Neural progenitor cell (in vitro differentiated cells): ENCODE results near the gene HDLBP. TPM values are rescaled to one million over a fixed set of nuclear protein-coding genes. Genes with fewer than 3 reads are reported as not detected.

ENCODE experiments used
- DNase-seq: peaks from one replicate; pipeline ENCODE4 v3.0.0-alpha.2; 2016; ENCODE audit warnings: low spot score
- H2AFZ ChIP-seq: fragments of 200-600 bp; sonication (generic); replicated peaks from 2 replicates; pipeline ENCODE4 v1.6.1; 2016; ENCODE audit warnings: antibody characterized with exemption
- H3F3A ChIP-seq: fragments of 200-600 bp; sonication (generic); 2 replicates; pipeline ENCODE4 v1.6.1; 2016; ENCODE audit warnings: antibody characterized with exemption, low read depth
- H3K27ac ChIP-seq: fragments of 200-600 bp; sonication (generic); 2 replicates; pipeline ENCODE4 v1.5.1; 2016; ENCODE audit warnings: mild to moderate bottlenecking
- H3K27me3 ChIP-seq: fragments of 200-600 bp; sonication (generic); 2 replicates; pipeline ENCODE4 v1.6.1; 2016; ENCODE audit warnings: mild to moderate bottlenecking, moderate library complexity
- H3K36me3 ChIP-seq: fragments of 200-600 bp; sonication (generic); 2 replicates; pipeline ENCODE4 v1.5.1; 2016
- H3K4me1 ChIP-seq: fragments of 200-600 bp; sonication (generic); 2 replicates; pipeline ENCODE4 v1.6.1; 2016; ENCODE audit warnings: mixed run types
- H3K4me2 ChIP-seq: fragments of 200-600 bp; sonication (generic); 2 replicates; pipeline ENCODE4 v1.6.1; 2016
- H3K4me3 ChIP-seq: fragments of 200-600 bp; sonication (generic); 2 replicates; pipeline ENCODE4 v1.5.1; 2016
- H3K79me2 ChIP-seq: fragments of 200-600 bp; sonication (generic); 2 replicates; pipeline ENCODE4 v1.6.1; 2016; ENCODE audit warnings: low read depth
- H3K9ac ChIP-seq: fragments of 200-600 bp; sonication (generic); 2 replicates; pipeline ENCODE4 v1.6.1; 2016
- H3K9me3 ChIP-seq: fragments of 200-600 bp; sonication (generic); 2 replicates; pipeline ENCODE4 v1.5.1; 2016; ENCODE audit warnings: low read depth
- H4K20me1 ChIP-seq: fragments of 200-600 bp; sonication (generic); 2 replicates; pipeline ENCODE4 v1.6.1; 2016; ENCODE audit warnings: low read depth
- H3K27ac Mint-ChIP-seq: 3 replicates; pipeline ENCODE4 v1.8.0; 2021; ENCODE audit warnings: mixed read lengths
- H3K27me3 Mint-ChIP-seq: 2 replicates; pipeline ENCODE4 v1.8.0; 2022; ENCODE audit warnings: low read depth, mild to moderate bottlenecking, inconsistent platforms, moderate library complexity, mixed read lengths; ENCODE audit not compliant: insufficient read depth
- H3K36me3 Mint-ChIP-seq: 3 replicates; pipeline ENCODE4 v1.8.0; 2021; ENCODE audit warnings: mixed read lengths
- H3K4me1 Mint-ChIP-seq: 3 replicates; pipeline ENCODE4 v1.8.0; 2021; ENCODE audit warnings: mixed read lengths
- H3K4me3 Mint-ChIP-seq: 3 replicates; pipeline ENCODE4 v1.8.0; 2021; ENCODE audit warnings: mild to moderate bottlenecking, moderate library complexity, mixed read lengths
- H3K9me3 Mint-ChIP-seq: 3 replicates; pipeline ENCODE4 v1.8.0; 2020; ENCODE audit warnings: mixed read lengths
- EZH2 ChIP-seq: fragments of 200-600 bp; sonication (generic); IDR thresholded peaks from 2 replicates; pipeline ENCODE4 v1.6.1; 2017; ENCODE audit warnings: antibody characterized with exemption, mild to moderate bottlenecking, moderate library complexity
- EZH2phosphoT487 ChIP-seq: fragments of 200-600 bp; sonication (generic); IDR thresholded peaks from 2 replicates; pipeline ENCODE4 v1.6.1; 2017; ENCODE audit warnings: antibody characterized with exemption
- total RNA-seq: library from RNA; depleted of rRNA; stranded (reverse); fragments of >200 nt; gene quantifications from 2 replicates; pipeline ENCODE4 v1.2.3, GENCODE V29; 2015; ENCODE audit warnings: low replicate concordance
- TF ChIP-seq, protein P1 (sequence below): fragments of 200-600 bp; sonication (generic); IDR thresholded peaks from 2 replicates; pipeline ENCODE4 v1.5.1; 2017; ENCODE audit warnings: antibody characterized with exemption, mild to moderate bottlenecking

Gene HDLBP
- total RNA-seq, 1 donor from 2014 or later: 251 TPM

DNA sequence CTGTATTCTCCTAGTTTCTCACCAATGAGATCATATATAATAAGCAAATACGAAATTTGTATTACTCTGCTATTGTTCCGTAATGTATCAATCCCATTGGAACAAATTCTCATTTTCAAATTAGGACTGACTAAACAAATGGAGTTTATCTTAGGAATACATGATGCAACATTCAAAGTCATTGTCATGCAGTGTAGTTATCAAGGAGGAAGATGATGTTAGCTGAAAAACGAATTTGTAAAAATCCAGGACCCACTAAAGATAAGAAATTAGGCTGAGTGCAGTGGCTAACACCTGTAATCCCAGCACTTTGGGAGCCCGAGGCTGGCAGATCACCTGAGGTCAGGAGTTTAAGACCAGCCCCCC is 15.1 kb upstream of the HDLBP start:
- Histone ChIP-seq H3K4me2 (no peak overlapping the region), H3K27ac (no peak overlapping the region), H3K4me1 (no peaks in the 10 kb centered on the region), H3K4me3 (no peak overlapping the region), H3K9me3 (no peaks in the 10 kb centered on the region), H4K20me1 (peaks cover 56% of the 10 kb centered on the region), H3K9ac (no peak overlapping the region), H3K27me3 (no peaks in the 10 kb centered on the region), H3K79me2 (peaks cover 100% of the 10 kb centered on the region), H3F3A (peaks cover 17% of the 10 kb centered on the region), H2AFZ (no peak overlapping the region), H3K36me3 (peaks cover 19% of the 10 kb centered on the region)
- Mint-ChIP-seq H3K27me3 (peaks cover 3% of the 10 kb centered on the region), H3K4me3 (no peak overlapping the region), H3K9me3 (no peaks in the 10 kb centered on the region), H3K36me3 (peaks cover 27% of the 10 kb centered on the region), H3K27ac (no peak overlapping the region), H3K4me1 (no peaks in the 10 kb centered on the region)
- TF ChIP-seq EZH2phosphoT487 (no peak), EZH2 (no peak)
- TF ChIP-seq, protein P1, sequence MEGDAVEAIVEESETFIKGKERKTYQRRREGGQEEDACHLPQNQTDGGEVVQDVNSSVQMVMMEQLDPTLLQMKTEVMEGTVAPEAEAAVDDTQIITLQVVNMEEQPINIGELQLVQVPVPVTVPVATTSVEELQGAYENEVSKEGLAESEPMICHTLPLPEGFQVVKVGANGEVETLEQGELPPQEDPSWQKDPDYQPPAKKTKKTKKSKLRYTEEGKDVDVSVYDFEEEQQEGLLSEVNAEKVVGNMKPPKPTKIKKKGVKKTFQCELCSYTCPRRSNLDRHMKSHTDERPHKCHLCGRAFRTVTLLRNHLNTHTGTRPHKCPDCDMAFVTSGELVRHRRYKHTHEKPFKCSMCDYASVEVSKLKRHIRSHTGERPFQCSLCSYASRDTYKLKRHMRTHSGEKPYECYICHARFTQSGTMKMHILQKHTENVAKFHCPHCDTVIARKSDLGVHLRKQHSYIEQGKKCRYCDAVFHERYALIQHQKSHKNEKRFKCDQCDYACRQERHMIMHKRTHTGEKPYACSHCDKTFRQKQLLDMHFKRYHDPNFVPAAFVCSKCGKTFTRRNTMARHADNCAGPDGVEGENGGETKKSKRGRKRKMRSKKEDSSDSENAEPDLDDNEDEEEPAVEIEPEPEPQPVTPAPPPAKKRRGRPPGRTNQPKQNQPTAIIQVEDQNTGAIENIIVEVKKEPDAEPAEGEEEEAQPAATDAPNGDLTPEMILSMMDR: no peak
- no peak for DNase-seq

DNA sequence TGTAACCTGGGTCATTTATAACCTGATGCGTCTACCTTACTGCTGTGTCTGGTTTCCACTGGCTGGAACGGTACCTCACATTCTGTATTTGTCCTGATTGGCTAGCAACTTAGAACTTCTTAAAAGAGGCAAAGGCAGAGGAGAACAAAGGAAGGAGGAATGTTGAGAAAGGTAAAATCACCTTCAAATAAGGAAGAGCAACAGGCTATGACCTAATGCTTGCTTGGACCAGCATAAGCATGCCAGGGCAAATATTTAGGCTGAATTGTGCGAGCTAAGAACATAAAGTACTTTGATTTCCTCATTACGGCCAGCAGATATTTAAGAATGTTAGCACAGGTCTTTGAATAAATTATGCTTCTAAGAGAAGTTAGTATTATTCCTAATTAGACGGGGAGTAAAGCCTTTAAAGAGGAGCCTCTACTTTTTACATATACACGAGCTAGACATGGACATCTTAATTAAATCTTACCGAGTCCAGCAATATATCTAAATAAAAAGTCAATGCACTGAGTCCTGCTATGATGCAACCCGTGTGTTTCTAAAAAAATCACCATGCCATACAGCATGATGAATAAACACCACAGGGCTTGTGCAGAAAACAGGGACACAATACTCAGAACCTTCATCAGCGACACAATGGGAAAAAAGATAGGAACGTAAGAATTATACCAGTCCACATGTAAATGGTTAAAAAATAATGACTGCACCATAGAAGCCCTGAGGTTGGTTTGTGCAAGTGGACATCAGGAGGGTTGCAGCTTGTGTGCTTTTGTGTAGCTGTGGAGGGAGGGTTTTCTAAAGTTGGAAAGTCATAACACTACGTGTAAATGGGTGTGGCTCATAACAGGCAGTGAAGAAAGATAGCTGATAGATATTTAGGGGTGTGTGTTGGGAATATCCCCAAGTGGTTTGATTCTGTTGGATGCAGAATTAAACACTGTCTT is 14.5 kb upstream of the HDLBP start:
- Mint-ChIP-seq H3K27me3 (peaks cover 3% of the 10 kb centered on the region), H3K27ac (no peak overlapping the region), H3K9me3 (no peaks in the 10 kb centered on the region), H3K36me3 (peaks cover 30% of the 10 kb centered on the region), H3K4me3 (no peak overlapping the region), H3K4me1 (no peaks in the 10 kb centered on the region)
- Histone ChIP-seq H3K27ac (no peak overlapping the region), H3K4me2 (no peak overlapping the region), H3K27me3 (no peaks in the 10 kb centered on the region), H3K9ac (no peak overlapping the region), H3K4me1 (no peaks in the 10 kb centered on the region), H3K79me2 (peaks cover 100% of the 10 kb centered on the region), H2AFZ (no peak overlapping the region), H3K9me3 (no peaks in the 10 kb centered on the region), H3F3A (peaks cover 10% of the 10 kb centered on the region), H3K4me3 (no peak overlapping the region), H3K36me3 (peaks cover 22% of the 10 kb centered on the region), H4K20me1 (peaks cover 59% of the 10 kb centered on the region)
- DNase-seq: no peak
- TF ChIP-seq, protein P1: no peak
- TF ChIP-seq EZH2 (no peak), EZH2phosphoT487 (no peak)

DNA sequence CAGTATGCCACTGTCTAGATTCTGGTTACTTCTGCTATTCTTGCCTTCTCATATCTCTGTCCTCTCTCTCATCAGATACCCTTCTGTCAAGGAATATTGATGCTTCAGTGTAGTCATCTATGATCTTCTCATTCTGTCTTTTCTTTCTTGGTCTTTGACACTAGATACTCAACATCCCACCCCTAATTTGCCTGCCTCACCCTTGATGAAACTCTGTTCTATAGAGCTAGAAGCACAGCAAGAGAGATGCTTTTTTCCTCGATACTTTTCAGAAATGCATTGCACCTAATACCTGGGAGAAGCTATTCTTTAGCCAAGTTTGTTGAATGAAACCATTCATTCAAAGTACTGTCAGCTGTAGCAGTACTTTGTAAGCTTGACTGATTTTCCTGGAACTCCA is 9.8 kb upstream of the HDLBP start:
- Histone ChIP-seq H3F3A (peaks cover 4% of the 10 kb centered on the region), H3K4me2 (no peak overlapping the region), H3K79me2 (peaks cover 100% of the 10 kb centered on the region), H3K9me3 (no peaks in the 10 kb centered on the region), H3K36me3 (peaks cover 25% of the 10 kb centered on the region), H3K27me3 (no peaks in the 10 kb centered on the region), H4K20me1 (peaks cover 75% of the 10 kb centered on the region), H3K9ac (no peak overlapping the region), H3K27ac (no peak overlapping the region), H3K4me1 (no peaks in the 10 kb centered on the region), H3K4me3 (no peak overlapping the region), H2AFZ (no peak overlapping the region)
- no peak overlapping the region for H3K27ac Mint-ChIP-seq
- TF ChIP-seq EZH2phosphoT487 (no peak), EZH2 (no peak)
- TF ChIP-seq, protein P1: no peak
- H3K4me1 Mint-ChIP-seq: peaks cover 10% of the 10 kb centered on the region
- DNase-seq: no peak
- peaks cover 3% of the 10 kb centered on the region for H3K27me3 Mint-ChIP-seq
- H3K9me3 Mint-ChIP-seq: no peaks in the 10 kb centered on the region
- H3K36me3 Mint-ChIP-seq: peaks cover 32% of the 10 kb centered on the region
- no peak overlapping the region for H3K4me3 Mint-ChIP-seq
